ENCODE results near the gene SH3RF2. TPM values are rescaled to one million over a fixed set of nuclear protein-coding genes. Genes with fewer than 3 reads are reported as not detected.
A peak's percentile ranks its signal among the peaks of the same experiment; 100 is the strongest.

The SH3RF2 gene
- total and polyA plus RNA-seq, 9 of the 15 experiments (the other 6 are each of a cell fraction or from before 2014, with no cell fraction given): 0.05 TPM; not detected in 8

DNA sequence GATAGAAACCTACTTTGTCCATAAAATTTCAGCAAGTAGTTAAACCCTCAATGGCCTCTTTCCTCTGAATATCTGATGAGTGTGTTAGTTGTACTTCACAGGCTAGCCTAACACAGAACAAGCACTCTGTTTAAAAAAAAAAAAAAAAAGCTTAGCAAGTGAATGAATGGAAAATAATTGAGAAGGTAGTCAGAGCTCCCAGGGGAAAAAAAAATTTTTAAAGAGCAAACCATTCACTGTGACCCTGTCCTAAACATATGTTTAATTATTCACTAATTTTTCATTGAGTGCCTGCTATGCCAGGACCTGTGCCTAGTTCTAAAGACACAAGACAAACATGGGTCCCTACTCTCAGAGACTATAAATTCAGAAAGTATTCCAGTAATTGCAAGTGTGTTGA lies 69.3 kb downstream of the SH3RF2 start (continued):
- no peak for TF ChIP-seq ATF3 (IDR thresholded peaks at IDR 0.05)
- TF ChIP-seq ATF3 (CRISPR knock-in tag; conservative IDR thresholded peaks at IDR 0.05): no peak
- TF ChIP-seq ZNF134 (CRISPR knock-in tag; conservative IDR thresholded peaks at IDR 0.05): no peak
- TF ChIP-seq DDX20 (tag; IDR thresholded peaks at IDR 0.05; ENCODE audit: low read depth): no peak
- TF ChIP-seq EWSR1 (IDR thresholded peaks at IDR 0.05; ENCODE audit: borderline replicate concordance, low read depth, partially characterized antibody): no peak
- no peak for TF ChIP-seq ZNF79 (CRISPR knock-in tag; IDR thresholded peaks at IDR 0.05; ENCODE audit: low read depth)
- TF ChIP-seq ZNF778 (CRISPR knock-in tag; IDR thresholded peaks at IDR 0.05): no peak
- no peak for TF ChIP-seq MIER1 (IDR thresholded peaks at IDR 0.05; ENCODE audit: low read depth)
- TF ChIP-seq MXI1 (IDR thresholded peaks at IDR 0.05; ENCODE audit: low read depth, low read length): no peak
- TF ChIP-seq HMG20B (CRISPR knock-in tag; IDR thresholded peaks at IDR 0.05): no peak

- Histone ChIP-seq H3K9ac (ENCODE audit: insufficient read depth in 1 of 2, low read depth in 2 of 2, low read length in 2 of 2) (no peak overlapping the region), H3K4me3 (no peak overlapping the region), H3K9me3 (replicated peaks; ENCODE audit: control insufficient read depth, insufficient read depth, low read depth, low read length) (no peaks in the 10 kb centered on the region), H3K27me3 (ENCODE audit: control insufficient read depth in 2 of 2, insufficient read depth in 2 of 2, low read length in 2 of 2) (no peaks in the 10 kb centered on the region), H2AFZ (ENCODE audit: low read depth, low read length) (no peak overlapping the region; the same call in 1 of the 2 replicates), H3K4me2 (ENCODE audit: insufficient read depth, low read length) (no peak overlapping the region), H3K4me1 (replicated peaks in 1 of 2; ENCODE audit: control insufficient read depth in 2 of 2, insufficient read depth in 2 of 2, low read length in 2 of 2) (no peaks in the 10 kb centered on the region; a peak in 1 of 5 replicates), H3K27ac (ENCODE audit: extremely low read depth, low read depth, low read length) (no peak overlapping the region), H3K36me3 (ENCODE audit: control insufficient read depth, insufficient read depth, low read length) (no peaks in the 10 kb centered on the region), H4K20me1 (replicated peaks; ENCODE audit: control insufficient read depth, insufficient read depth, low read length) (no peaks in the 10 kb centered on the region), H3K9me1 (ENCODE audit: control insufficient read depth, insufficient read depth, low read length) (no peaks in the 10 kb centered on the region), H3K79me2 (ENCODE audit: control insufficient read depth, insufficient read depth, low read length) (no peaks in the 10 kb centered on the region)
- no peak for FAIRE-seq
- intact Hi-C loops (cut with micrococcal nuclease): no loop called here
- POLR2A ChIA-PET: interaction anchor here (0.6 kb wide), 1 partner anchor 291 kb away, joined by 3 read pairs; no protein-coding TSS in a partner anchor
- ATAC-seq: peak; percentile 21; the same call in 1 of the 3 replicates
- WGBS (ENCODE audit: insufficient coverage, low coverage, missing lambda C conversion rate): 3% methylated on average over 6 of the region's 6 CpGs
- CTCF ChIA-PET (ENCODE audit: low intra/inter-chr PET ratio): no interaction called here
- DNase-seq (ENCODE audit: extremely low read depth in 1 of 4, low spot score in 3 of 4): no peak
- in situ Hi-C loops (cut with MboI): no loop called here
- BruUV-seq (replicated peaks): no TSS peak
- TF ChIP-seq ZFPM2 (CRISPR knock-in tag; IDR thresholded peaks at IDR 0.05) (no peak), RBBP5 (IDR thresholded peaks at IDR 0.05; ENCODE audit: borderline replicate concordance, insufficient read depth, low read length, poor library complexity, severe bottlenecking) (no peak), ZNF511 (CRISPR knock-in tag; IDR thresholded peaks at IDR 0.05) (0 out of 2 replicates have a peak, but pooled peaks have one; percentile 49), ZBTB17 (CRISPR knock-in tag; IDR thresholded peaks at IDR 0.05) (peak; percentile 91), ZNF12 (CRISPR knock-in tag; IDR thresholded peaks at IDR 0.05) (peak; percentile 89; the same call in 1 of the 2 replicates), ZNF699 (CRISPR knock-in tag; IDR thresholded peaks at IDR 0.05; ENCODE audit: insufficient replicate concordance) (no peak)
- TF ChIP-seq, protein P1, sequence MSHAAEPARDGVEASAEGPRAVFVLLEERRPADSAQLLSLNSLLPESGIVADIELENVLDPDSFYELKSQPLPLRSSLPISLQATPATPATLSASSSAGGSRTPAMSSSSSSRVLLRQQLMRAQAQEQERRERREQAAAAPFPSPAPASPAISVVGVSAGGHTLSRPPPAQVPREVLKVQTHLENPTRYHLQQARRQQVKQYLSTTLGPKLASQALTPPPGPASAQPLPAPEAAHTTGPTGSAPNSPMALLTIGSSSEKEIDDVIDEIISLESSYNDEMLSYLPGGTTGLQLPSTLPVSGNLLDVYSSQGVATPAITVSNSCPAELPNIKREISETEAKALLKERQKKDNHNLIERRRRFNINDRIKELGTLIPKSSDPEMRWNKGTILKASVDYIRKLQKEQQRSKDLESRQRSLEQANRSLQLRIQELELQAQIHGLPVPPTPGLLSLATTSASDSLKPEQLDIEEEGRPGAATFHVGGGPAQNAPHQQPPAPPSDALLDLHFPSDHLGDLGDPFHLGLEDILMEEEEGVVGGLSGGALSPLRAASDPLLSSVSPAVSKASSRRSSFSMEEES (CRISPR knock-in tag; IDR thresholded peaks at IDR 0.05): no peak
These were observed 70.3 kb downstream of the SH3RF2 start for GRCh38 chr5:146006470-146007190.

Data from K562 (cell line).